Osteoblast (primary cell): ENCODE measurements around the gene SHOC2. TPM values are rescaled to one million over a fixed set of nuclear protein-coding genes. Genes with fewer than 3 reads are reported as not detected.

Source experiments
- DNase-seq: peaks from one replicate; pipeline ENCODE4 v3.0.0; 2011; ENCODE audit warnings: low spot score, mixed read lengths; ENCODE audit not compliant: insufficient read length; ENCODE audit errors: missing footprints
- H2AFZ ChIP-seq: 2 replicates; pipeline ENCODE4 v1.6.0; 2011; ENCODE audit warnings: mild to moderate bottlenecking, low read length
- H3K27ac ChIP-seq: 2 replicates; pipeline ENCODE4 v1.5.1; 2011; ENCODE audit warnings: mild to moderate bottlenecking, low read depth, low read length, moderate library complexity
- H3K27me3 ChIP-seq: 2 replicates; pipeline ENCODE4 v1.6.0; 2012; ENCODE audit warnings: mild to moderate bottlenecking, control low read depth, inconsistent platforms, low read length, moderate library complexity; ENCODE audit not compliant: insufficient read depth
- H3K36me3 ChIP-seq: 2 replicates; pipeline ENCODE4 v1.5.1; 2011; ENCODE audit warnings: mild to moderate bottlenecking, low read length, control low read depth, moderate library complexity; ENCODE audit not compliant: insufficient read depth
- H3K4me1 ChIP-seq: 2 replicates; pipeline ENCODE4 v1.5.1; 2011; ENCODE audit warnings: mild to moderate bottlenecking, low read length, control low read depth, moderate library complexity; ENCODE audit not compliant: insufficient read depth
- H3K4me2 ChIP-seq: 2 replicates; pipeline ENCODE4 v1.6.0; 2011; ENCODE audit warnings: mild to moderate bottlenecking, low read length; ENCODE audit not compliant: insufficient read depth
- H3K4me3 ChIP-seq: fragments of 200-600 bp; sonication (generic); 3 replicates; pipeline ENCODE4 v1.5.1; 2012; ENCODE audit warnings: mild to moderate bottlenecking, low read length, inconsistent platforms; ENCODE audit not compliant: insufficient read depth
- H3K79me2 ChIP-seq: 2 replicates; pipeline ENCODE4 v1.6.0; 2012; ENCODE audit warnings: mild to moderate bottlenecking, low read length, control low read depth, inconsistent platforms; ENCODE audit not compliant: insufficient read depth
- H3K9me3 ChIP-seq: 2 replicates; pipeline ENCODE4 v1.5.1; 2011; ENCODE audit warnings: low read depth, low read length, control low read depth
- H4K20me1 ChIP-seq: 2 replicates; pipeline ENCODE4 v1.6.0; 2012; ENCODE audit warnings: mild to moderate bottlenecking, low read length, control low read depth; ENCODE audit not compliant: insufficient read depth
- CTCF ChIP-seq: IDR thresholded peaks from 2 replicates; pipeline ENCODE4 v1.5.1; 2011; ENCODE audit warnings: mild to moderate bottlenecking, low read depth, low read length, moderate library complexity; ENCODE audit errors: extremely low read depth
- total RNA-seq: library from RNA; depleted of rRNA; stranded (reverse); fragments of >200 nt; gene quantifications from 2 replicates; pipeline ENCODE4 v1.2.3, GENCODE V29; 2012

Gene SHOC2
- total RNA-seq, 1 donor, result 73.8 TPM

GRCh38 chr10:110963162-110963561 is 43.8 kb downstream of the SHOC2 start:
- TF ChIP-seq CTCF, result no peak
- Histone ChIP-seq H3K27me3 (no peaks in the 10 kb centered on the region), H3K79me2 (peaks cover 95% of the 10 kb centered on the region), H3K4me2 (no peak overlapping the region), H2AFZ (no peak overlapping the region), H4K20me1 (peaks cover 31% of the 10 kb centered on the region), H3K4me3 (no peak overlapping the region), H3K36me3 (no peaks in the 10 kb centered on the region), H3K27ac (no peak overlapping the region), H3K9me3 (no peaks in the 10 kb centered on the region), H3K4me1 (peaks cover 16% of the 10 kb centered on the region)
- no peak for DNase-seq

- DNase-seq, result no peak
- Histone ChIP-seq H3K36me3 (no peaks in the 10 kb centered on the region), H3K4me2 (no peak overlapping the region), H3K27ac (no peak overlapping the region), H2AFZ (no peak overlapping the region), H3K9me3 (no peaks in the 10 kb centered on the region), H3K4me1 (peaks cover 16% of the 10 kb centered on the region), H3K79me2 (peaks cover 93% of the 10 kb centered on the region), H3K4me3 (no peak overlapping the region), H4K20me1 (peaks cover 24% of the 10 kb centered on the region), H3K27me3 (no peaks in the 10 kb centered on the region)
- no peak for TF ChIP-seq CTCF
These were observed 45.3 kb downstream of the SHOC2 start for GRCh38 chr10:110964681-110965080.

- DNase-seq, result no peak
- peaks cover 93% of the 10 kb centered on the region for H3K79me2 ChIP-seq
- no peaks in the 10 kb centered on the region for H3K36me3 ChIP-seq
- no peak overlapping the region for H3K27ac ChIP-seq
- no peak overlapping the region for H2AFZ ChIP-seq
- no peaks in the 10 kb centered on the region for H3K27me3 ChIP-seq
- peaks cover 20% of the 10 kb centered on the region for H4K20me1 ChIP-seq
- H3K4me1 ChIP-seq, result peaks cover 16% of the 10 kb centered on the region
- H3K9me3 ChIP-seq, result no peaks in the 10 kb centered on the region
- H3K4me3 ChIP-seq, result no peak overlapping the region
- no peak for TF ChIP-seq CTCF
- H3K4me2 ChIP-seq, result no peak overlapping the region
These were observed 45.8 kb downstream of the SHOC2 start for GRCh38 chr10:110965216-110965615.

- DNase-seq, result no peak
These were observed 46.7 kb downstream of the SHOC2 start for GRCh38 chr10:110966146-110966545.

More at GRCh38 chr10:110966146-110966545, 46.7 kb downstream of the SHOC2 start:
- H3K4me1 ChIP-seq, result peaks cover 16% of the 10 kb centered on the region
- peaks cover 93% of the 10 kb centered on the region for H3K79me2 ChIP-seq
- H3K27ac ChIP-seq, result no peak overlapping the region
- H3K36me3 ChIP-seq, result no peaks in the 10 kb centered on the region
- H3K9me3 ChIP-seq, result no peaks in the 10 kb centered on the region
- no peak overlapping the region for H2AFZ ChIP-seq
- H3K4me3 ChIP-seq, result no peak overlapping the region
- no peak for TF ChIP-seq CTCF
- no peak overlapping the region for H3K4me2 ChIP-seq
- H3K27me3 ChIP-seq, result no peaks in the 10 kb centered on the region
- peaks cover 20% of the 10 kb centered on the region for H4K20me1 ChIP-seq
